ENCODE data around the gene ERF. TPM values are rescaled to one million over a fixed set of nuclear protein-coding genes. Genes with fewer than 3 reads are reported as not detected.
A peak's percentile ranks its signal among the peaks of the same experiment; 100 is the strongest.

The ERF gene
- total and polyA plus RNA-seq, 2 donors (not counting 1 experiment from before 2014, with no cell fraction given) = 48.6 to 51.5 TPM

GRCh38 chr19:42242069-42242511 is 12.8 kb downstream of the ERF start:
- TF ChIP-seq EZH2 (IDR thresholded peaks at IDR 0.05; ENCODE audit: borderline replicate concordance, insufficient read depth, low read depth, low read length, poor library complexity, severe bottlenecking) = no peak
- TF ChIP-seq, protein P1, sequence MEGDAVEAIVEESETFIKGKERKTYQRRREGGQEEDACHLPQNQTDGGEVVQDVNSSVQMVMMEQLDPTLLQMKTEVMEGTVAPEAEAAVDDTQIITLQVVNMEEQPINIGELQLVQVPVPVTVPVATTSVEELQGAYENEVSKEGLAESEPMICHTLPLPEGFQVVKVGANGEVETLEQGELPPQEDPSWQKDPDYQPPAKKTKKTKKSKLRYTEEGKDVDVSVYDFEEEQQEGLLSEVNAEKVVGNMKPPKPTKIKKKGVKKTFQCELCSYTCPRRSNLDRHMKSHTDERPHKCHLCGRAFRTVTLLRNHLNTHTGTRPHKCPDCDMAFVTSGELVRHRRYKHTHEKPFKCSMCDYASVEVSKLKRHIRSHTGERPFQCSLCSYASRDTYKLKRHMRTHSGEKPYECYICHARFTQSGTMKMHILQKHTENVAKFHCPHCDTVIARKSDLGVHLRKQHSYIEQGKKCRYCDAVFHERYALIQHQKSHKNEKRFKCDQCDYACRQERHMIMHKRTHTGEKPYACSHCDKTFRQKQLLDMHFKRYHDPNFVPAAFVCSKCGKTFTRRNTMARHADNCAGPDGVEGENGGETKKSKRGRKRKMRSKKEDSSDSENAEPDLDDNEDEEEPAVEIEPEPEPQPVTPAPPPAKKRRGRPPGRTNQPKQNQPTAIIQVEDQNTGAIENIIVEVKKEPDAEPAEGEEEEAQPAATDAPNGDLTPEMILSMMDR (IDR thresholded peaks at IDR 0.05) = no peak
- intact Hi-C loops (cut with micrococcal nuclease) = loop anchor here (1.0 to 2.0 kb wide), 6 partner anchors 22 to 134 kb away; partner anchors contain the start of gene ZNF526
- ChIA-PET CTCF (interaction anchor here (0.9 to 8.9 kb wide), 11 partner anchors 9 to 133 kb away, joined by 3 to 89 read pairs (median 5); partner anchors contain the start of genes POU2F2 and ZNF526), POLR2A (interaction anchor here (0.5 to 2.5 kb wide), 7 partner anchors 9 to 1957 kb away, joined by 3 to 23 read pairs (median 9); partner anchors contain the start of genes AKT2, PAFAH1B3, PRR19 and ZNF526)
- Mint-ChIP-seq H3K27me3 (no peaks in the 10 kb centered on the region), H3K4me3 (peak overlapping the region; percentile 86), H3K4me1 (peaks cover 59% of the 10 kb centered on the region), H3K27ac (peak overlapping the region; percentile 91), H3K9me3 (ENCODE audit: insufficient read depth) (no peaks in the 10 kb centered on the region)
- DNase-seq = no peak
- H3K79me2 ChIP-seq (ENCODE audit: control insufficient read depth, insufficient read depth, low read length) = peaks cover 46% of the 10 kb centered on the region
- ATAC-seq (ENCODE audit: low read depth) = no peak
- peak overlapping the region; percentile 77 for H3K9ac ChIP-seq (ENCODE audit: low read length)
- WGBS (ENCODE audit: insufficient coverage) = under 1% methylated on average over 48 of the region's 49 CpGs
- peaks cover 0 to 4% (median 0%) of the 10 kb centered on the region in 3 donors for H3K9me3 ChIP-seq (ENCODE audit: control extremely low read depth in 1 of 3, control insufficient read depth in 2 of 3, insufficient read depth in 1 of 3, low read length in 2 of 3)
- peak overlapping the region; percentile 85 for H3K4me2 ChIP-seq (replicated peaks; ENCODE audit: low read depth, low read length, poor library complexity, severe bottlenecking)
- peak overlapping the region; percentile 76 for H2AFZ ChIP-seq (ENCODE audit: insufficient read depth, low read depth, low read length, poor library complexity, severe bottlenecking)
- peaks cover 44% of the 10 kb centered on the region for H4K20me1 ChIP-seq (ENCODE audit: control insufficient read depth, insufficient read depth, low read length, poor library complexity, severe bottlenecking)
- peaks cover 30 to 44% of the 10 kb centered on the region in 2 donors for H3K4me1 ChIP-seq (ENCODE audit: control insufficient read depth in 2 of 2, insufficient read depth in 2 of 2, low read length in 2 of 2)
- H3K36me3 ChIP-seq (replicated peaks in 1 of 2; ENCODE audit: control extremely low read depth in 1 of 2, control insufficient read depth in 1 of 2, extremely low read depth in 1 of 2, insufficient read depth in 2 of 2, low read length in 1 of 2) = peaks cover 0 to 18% of the 10 kb centered on the region in 2 experiments
- H3K27ac ChIP-seq (ENCODE audit: low read length in 2 of 2) = peak overlapping the region; percentile 48 to 88
- no peaks in the 10 kb centered on the region for H3K27me3 ChIP-seq (replicated peaks in 1 of 4; ENCODE audit: control extremely low read depth in 1 of 4, control insufficient read depth in 3 of 4, insufficient read depth in 4 of 4, low read length in 3 of 4)
- peak overlapping the region; percentile 18 to 88 (median 67) for H3K4me3 ChIP-seq (ENCODE audit: control extremely low read depth in 1 of 5, extremely low read depth in 1 of 5, insufficient read depth in 1 of 5, low read depth in 2 of 5, low read length in 4 of 5)

DNA sequence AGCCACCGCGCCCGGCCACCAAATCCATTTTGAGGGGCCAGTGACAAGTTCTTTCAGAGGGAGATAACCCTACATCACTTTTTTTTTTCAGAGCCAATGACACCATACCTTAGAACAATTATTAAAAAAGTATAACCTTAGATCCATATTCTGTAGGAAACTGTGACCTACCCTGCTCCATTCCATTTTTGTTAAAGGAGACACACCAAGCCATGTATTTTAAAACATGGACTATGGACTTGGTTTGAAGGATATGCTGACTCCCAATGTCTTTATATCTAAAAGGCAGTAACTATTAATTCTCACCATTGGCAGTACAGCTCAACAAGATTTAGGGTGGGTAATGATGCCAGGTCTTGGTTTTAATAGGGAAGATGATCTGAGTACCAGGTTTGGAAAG is 13.6 kb downstream of the ERF start:
- Mint-ChIP-seq H3K4me3 (peak overlapping the region; percentile 86), H3K27me3 (no peaks in the 10 kb centered on the region), H3K27ac (peak overlapping the region; percentile 88), H3K9me3 (ENCODE audit: insufficient read depth) (no peaks in the 10 kb centered on the region), H3K4me1 (peaks cover 59% of the 10 kb centered on the region)
- H3K4me1 ChIP-seq (ENCODE audit: control insufficient read depth in 2 of 2, insufficient read depth in 2 of 2, low read length in 2 of 2) = peaks cover 30 to 41% of the 10 kb centered on the region in 2 donors
- peak overlapping the region; percentile 85 for H3K4me2 ChIP-seq (replicated peaks; ENCODE audit: low read depth, low read length, poor library complexity, severe bottlenecking)
- H3K36me3 ChIP-seq (replicated peaks in 1 of 2; ENCODE audit: control extremely low read depth in 1 of 2, control insufficient read depth in 1 of 2, extremely low read depth in 1 of 2, insufficient read depth in 2 of 2, low read length in 1 of 2) = peaks cover 0 to 25% of the 10 kb centered on the region in 2 experiments
- TF ChIP-seq EZH2 (IDR thresholded peaks at IDR 0.05; ENCODE audit: borderline replicate concordance, insufficient read depth, low read depth, low read length, poor library complexity, severe bottlenecking) = no peak
- TF ChIP-seq, protein P1 (IDR thresholded peaks at IDR 0.05) = no peak
- no peaks in the 10 kb centered on the region for H3K27me3 ChIP-seq (replicated peaks in 1 of 4; ENCODE audit: control extremely low read depth in 1 of 4, control insufficient read depth in 3 of 4, insufficient read depth in 4 of 4, low read length in 3 of 4)
- peaks cover 54% of the 10 kb centered on the region for H3K79me2 ChIP-seq (ENCODE audit: control insufficient read depth, insufficient read depth, low read length)
- peak overlapping the region; percentile 76 for H2AFZ ChIP-seq (ENCODE audit: insufficient read depth, low read depth, low read length, poor library complexity, severe bottlenecking)
- no peak for DNase-seq
- 100% methylated on average over 3 of the region's 3 CpGs for WGBS (ENCODE audit: insufficient coverage)
- H3K27ac ChIP-seq (ENCODE audit: low read length in 2 of 2) = peak overlapping the region in 1 of 2 donors; percentile 88
- H4K20me1 ChIP-seq (ENCODE audit: control insufficient read depth, insufficient read depth, low read length, poor library complexity, severe bottlenecking) = peaks cover 52% of the 10 kb centered on the region
- intact Hi-C loops (cut with micrococcal nuclease) = no loop called here
- no peak for ATAC-seq (ENCODE audit: low read depth)
- H3K4me3 ChIP-seq (ENCODE audit: control extremely low read depth in 1 of 5, extremely low read depth in 1 of 5, insufficient read depth in 1 of 5, low read depth in 2 of 5, low read length in 4 of 5) = peak overlapping the region; percentile 18 to 88 (median 67)
- peaks cover 0 to 3% (median 0%) of the 10 kb centered on the region in 3 donors for H3K9me3 ChIP-seq (ENCODE audit: control extremely low read depth in 1 of 3, control insufficient read depth in 2 of 3, insufficient read depth in 1 of 3, low read length in 2 of 3)
- H3K9ac ChIP-seq (ENCODE audit: low read length) = peak overlapping the region; percentile 77
- POLR2A ChIA-PET = interaction anchor here (2.5 kb wide), 1 partner anchor 40 kb away, joined by 23 read pairs; no protein-coding TSS in a partner anchor
- CTCF ChIA-PET = interaction anchor here (0.9 to 8.9 kb wide), 6 partner anchors 20 to 132 kb away, joined by 3 to 89 read pairs (median 10); partner anchors contain the start of genes POU2F2 and ZNF526

All from B cell (primary cell).